ENCODE measurements around the gene PPT2.

The PPT2 gene

DNA sequence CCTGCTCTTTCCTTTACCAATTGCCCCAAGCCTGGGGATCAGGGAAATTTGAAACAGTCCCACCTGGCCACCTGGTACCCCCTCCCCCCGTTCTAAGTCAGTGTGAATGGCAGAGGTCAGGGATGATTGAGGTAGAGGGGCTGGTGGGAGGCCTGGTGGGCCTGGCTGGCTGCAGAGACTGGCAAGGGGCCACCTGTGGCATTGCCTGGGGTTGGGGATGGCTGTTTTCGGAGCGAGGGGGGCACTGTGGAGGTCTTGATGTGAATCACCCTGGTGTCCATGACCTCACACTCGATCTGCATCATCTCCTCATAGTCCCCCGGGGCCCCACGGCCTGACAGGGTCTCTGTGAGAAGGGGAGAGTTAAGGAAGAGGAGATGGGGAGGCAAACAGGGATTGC is 38.3 kb upstream of the PPT2 start:
- H4K20me1 ChIP-seq (ENCODE audit: insufficient read depth) = no peaks in the 10 kb centered on the region
- TF ChIP-seq, protein P1, sequence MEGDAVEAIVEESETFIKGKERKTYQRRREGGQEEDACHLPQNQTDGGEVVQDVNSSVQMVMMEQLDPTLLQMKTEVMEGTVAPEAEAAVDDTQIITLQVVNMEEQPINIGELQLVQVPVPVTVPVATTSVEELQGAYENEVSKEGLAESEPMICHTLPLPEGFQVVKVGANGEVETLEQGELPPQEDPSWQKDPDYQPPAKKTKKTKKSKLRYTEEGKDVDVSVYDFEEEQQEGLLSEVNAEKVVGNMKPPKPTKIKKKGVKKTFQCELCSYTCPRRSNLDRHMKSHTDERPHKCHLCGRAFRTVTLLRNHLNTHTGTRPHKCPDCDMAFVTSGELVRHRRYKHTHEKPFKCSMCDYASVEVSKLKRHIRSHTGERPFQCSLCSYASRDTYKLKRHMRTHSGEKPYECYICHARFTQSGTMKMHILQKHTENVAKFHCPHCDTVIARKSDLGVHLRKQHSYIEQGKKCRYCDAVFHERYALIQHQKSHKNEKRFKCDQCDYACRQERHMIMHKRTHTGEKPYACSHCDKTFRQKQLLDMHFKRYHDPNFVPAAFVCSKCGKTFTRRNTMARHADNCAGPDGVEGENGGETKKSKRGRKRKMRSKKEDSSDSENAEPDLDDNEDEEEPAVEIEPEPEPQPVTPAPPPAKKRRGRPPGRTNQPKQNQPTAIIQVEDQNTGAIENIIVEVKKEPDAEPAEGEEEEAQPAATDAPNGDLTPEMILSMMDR (conservative IDR thresholded peaks at IDR 0.05; ENCODE audit: low read depth, low read length) = no peak
- H2AFZ ChIP-seq (ENCODE audit: low read depth) = no peak overlapping the region
- no peak overlapping the region for H3K4me2 ChIP-seq
- no peaks in the 10 kb centered on the region for H3K27me3 ChIP-seq (ENCODE audit: insufficient read depth, low read depth)
- H3K9ac ChIP-seq = no peak overlapping the region
- no peaks in the 10 kb centered on the region for H3K79me2 ChIP-seq (ENCODE audit: insufficient read depth, low read depth)
- 0 out of 2 replicates have a peak, but pooled peaks cover 2% of the 10 kb centered on the region for H3K36me3 ChIP-seq (ENCODE audit: insufficient read depth)
- no peak overlapping the region for H3K4me3 ChIP-seq (IDR thresholded peaks at IDR 0.05; ENCODE audit: insufficient read depth, low read depth, low read length)
- H3K4me1 ChIP-seq (ENCODE audit: low read depth, poor library complexity, severe bottlenecking) = no peaks in the 10 kb centered on the region
- no peak overlapping the region for H3K27ac ChIP-seq

DNA sequence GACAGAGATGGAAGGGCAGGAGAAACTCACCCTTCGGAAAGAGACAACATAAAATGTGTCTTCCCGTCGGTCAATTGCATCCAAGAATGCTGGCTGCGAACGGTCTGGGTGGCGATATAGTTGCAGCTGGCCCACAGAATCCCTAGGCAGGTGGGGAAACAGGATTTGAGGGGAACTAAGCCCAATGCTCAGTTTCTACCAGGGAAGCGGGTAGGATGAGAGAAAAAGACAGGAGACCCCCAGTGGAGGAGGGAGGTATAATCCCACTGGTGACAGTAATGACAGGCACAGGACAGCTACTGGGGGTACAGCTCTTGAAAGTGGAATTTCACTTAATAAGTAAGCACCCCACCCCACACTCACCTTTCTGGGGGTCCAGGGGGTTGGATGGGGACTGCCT is 37.3 kb upstream of the PPT2 start:
- Histone ChIP-seq H3K4me3 (IDR thresholded peaks at IDR 0.05; ENCODE audit: insufficient read depth, low read depth, low read length) (no peak overlapping the region), H3K36me3 (ENCODE audit: insufficient read depth) (0 out of 2 replicates have a peak, but pooled peaks cover 2% of the 10 kb centered on the region), H3K79me2 (ENCODE audit: insufficient read depth, low read depth) (no peaks in the 10 kb centered on the region), H3K4me2 (no peak overlapping the region), H3K27ac (no peak overlapping the region), H3K27me3 (ENCODE audit: insufficient read depth, low read depth) (no peaks in the 10 kb centered on the region), H3K4me1 (ENCODE audit: low read depth, poor library complexity, severe bottlenecking) (no peaks in the 10 kb centered on the region), H4K20me1 (ENCODE audit: insufficient read depth) (no peaks in the 10 kb centered on the region), H2AFZ (ENCODE audit: low read depth) (no peak overlapping the region), H3K9ac (no peak overlapping the region)
- TF ChIP-seq, protein P1 (conservative IDR thresholded peaks at IDR 0.05; ENCODE audit: low read depth, low read length) = peak; percentile 52

DNA sequence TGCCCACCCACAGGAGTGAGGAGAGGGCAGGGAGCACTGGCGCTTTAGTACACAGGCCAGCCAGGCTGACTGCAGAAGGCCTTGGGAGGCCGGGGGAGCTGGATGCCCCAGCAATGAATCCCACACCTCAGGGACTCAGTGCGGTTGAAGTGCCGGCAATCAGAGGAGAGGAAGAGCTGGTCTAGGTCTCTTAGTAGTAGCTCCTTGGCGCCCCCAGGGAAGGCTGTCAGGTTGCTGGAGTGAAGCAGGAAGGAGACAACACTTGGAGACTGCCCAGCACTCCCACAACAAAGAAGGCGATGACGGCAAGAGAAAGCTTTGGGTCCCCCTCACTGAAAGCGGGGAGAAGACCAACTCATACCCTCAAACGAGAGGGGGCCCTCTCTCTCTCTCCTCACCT is 36.5 kb upstream of the PPT2 start:
- no peak overlapping the region for H3K27ac ChIP-seq
- 0 out of 2 replicates have a peak, but pooled peaks cover 2% of the 10 kb centered on the region for H3K36me3 ChIP-seq (ENCODE audit: insufficient read depth)
- TF ChIP-seq, protein P1 (conservative IDR thresholded peaks at IDR 0.05; ENCODE audit: low read depth, low read length) = no peak
- H3K4me3 ChIP-seq (IDR thresholded peaks at IDR 0.05; ENCODE audit: insufficient read depth, low read depth, low read length) = no peak overlapping the region
- H3K4me1 ChIP-seq (ENCODE audit: low read depth, poor library complexity, severe bottlenecking) = no peaks in the 10 kb centered on the region
- no peaks in the 10 kb centered on the region for H4K20me1 ChIP-seq (ENCODE audit: insufficient read depth)
- no peaks in the 10 kb centered on the region for H3K27me3 ChIP-seq (ENCODE audit: insufficient read depth, low read depth)
- no peak overlapping the region for H2AFZ ChIP-seq (ENCODE audit: low read depth)
- no peaks in the 10 kb centered on the region for H3K79me2 ChIP-seq (ENCODE audit: insufficient read depth, low read depth)
- H3K9ac ChIP-seq = no peak overlapping the region
- no peak overlapping the region for H3K4me2 ChIP-seq

DNA sequence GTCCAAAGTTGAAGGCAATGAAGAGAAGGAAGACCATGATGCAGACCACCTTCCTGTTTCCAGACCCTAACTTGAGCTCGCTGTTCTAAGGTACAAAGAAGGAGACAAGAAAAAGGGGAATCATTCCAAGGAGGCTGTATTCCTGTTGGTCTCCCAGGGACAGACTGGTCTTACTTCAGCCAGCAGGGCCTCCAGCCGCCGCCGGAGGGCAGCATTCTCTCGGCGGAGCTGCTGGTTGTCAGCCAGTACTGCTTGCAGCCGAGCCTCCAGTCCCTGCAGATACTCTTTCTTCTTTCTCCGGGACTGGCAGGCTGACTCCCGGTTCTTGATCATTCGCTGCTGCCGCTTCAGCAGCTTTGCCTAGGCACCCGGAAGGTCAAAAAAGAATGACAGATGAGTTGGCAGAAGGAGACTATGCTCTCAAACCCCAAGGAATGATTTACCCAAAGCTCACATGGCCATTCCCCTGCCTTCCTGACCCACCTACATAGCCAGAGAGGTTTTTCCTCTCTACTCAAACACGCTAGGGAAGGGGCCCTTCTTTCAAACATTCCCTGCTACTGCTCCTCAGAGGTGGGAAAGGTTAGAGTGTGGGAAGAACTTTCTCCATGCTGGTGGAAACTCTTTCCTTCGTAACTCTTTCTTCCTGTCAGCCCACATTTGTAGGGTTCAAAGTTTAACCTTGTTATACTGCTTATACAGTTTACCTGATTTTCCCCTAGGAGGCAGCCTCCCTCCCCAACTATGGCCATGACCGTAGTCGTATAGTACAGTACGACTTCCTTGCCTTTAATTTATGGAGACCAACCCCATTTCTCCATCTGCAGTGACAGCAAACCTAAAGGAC is 34.9 kb upstream of the PPT2 start:
- no peak overlapping the region for H3K4me2 ChIP-seq
- H3K9ac ChIP-seq = no peak overlapping the region
- 0 out of 2 replicates have a peak, but pooled peaks cover 2% of the 10 kb centered on the region for H3K36me3 ChIP-seq (ENCODE audit: insufficient read depth)
- no peaks in the 10 kb centered on the region for H4K20me1 ChIP-seq (ENCODE audit: insufficient read depth)
- TF ChIP-seq, protein P1 (conservative IDR thresholded peaks at IDR 0.05; ENCODE audit: low read depth, low read length) = peak; percentile 78
- H3K27ac ChIP-seq = no peak overlapping the region
- no peak overlapping the region for H2AFZ ChIP-seq (ENCODE audit: low read depth)
- no peaks in the 10 kb centered on the region for H3K79me2 ChIP-seq (ENCODE audit: insufficient read depth, low read depth)
- no peak overlapping the region for H3K4me3 ChIP-seq (IDR thresholded peaks at IDR 0.05; ENCODE audit: insufficient read depth, low read depth, low read length)
- no peaks in the 10 kb centered on the region for H3K4me1 ChIP-seq (ENCODE audit: low read depth, poor library complexity, severe bottlenecking)
- H3K27me3 ChIP-seq (ENCODE audit: insufficient read depth, low read depth) = no peaks in the 10 kb centered on the region

Data from KMS-11 (cell line).